Fibroblast of skin of left biceps (primary cell): ENCODE results near the gene PIEZO1.
"Not testable (repeated sequence)": the region's sequence is repeated elsewhere in the genome, so short reads cannot be mapped to it uniquely, and the experiment has no call there.

ENCODE experiments used
- DNase-seq, 2 experiments: peaks; one replicate each; pipeline ENCODE4 v3.0.0-alpha.2; 2013; ENCODE audit warnings: low read depth in 2 of 2

The PIEZO1 gene

GRCh38 chr16:88673716-88674379 lies 111.2 kb downstream of the PIEZO1 start:
- no peak for DNase-seq

GRCh38 chr16:88672776-88673175 lies 112.2 kb downstream of the PIEZO1 start:
- no peak for DNase-seq

GRCh38 chr16:88671806-88672205 lies 113.2 kb downstream of the PIEZO1 start:
- no peak for DNase-seq

GRCh38 chr16:88669980-88670379 lies 115.0 kb downstream of the PIEZO1 start:
- DNase-seq, result no peak

- not testable (repeated sequence) for DNase-seq
Observed at GRCh38 chr16:88669493-88669892, 115.5 kb downstream of the PIEZO1 start.

- no peak for DNase-seq
Observed at GRCh38 chr16:88667461-88667860, 117.6 kb downstream of the PIEZO1 start.

- no peak for DNase-seq
Observed at GRCh38 chr16:88665570-88665969, 119.5 kb downstream of the PIEZO1 start.
